GM18502 (cell line): ENCODE results near the gene EDAR.

Source experiments
- ATAC-seq: cut with Tn5 transposase; IDR thresholded peaks from one replicate; pipeline ENCODE4 v1.9.1; 2021; ENCODE audit warnings: mild to moderate bottlenecking; ENCODE audit not compliant: unreplicated experiment, poor library complexity

EDAR gene

DNA sequence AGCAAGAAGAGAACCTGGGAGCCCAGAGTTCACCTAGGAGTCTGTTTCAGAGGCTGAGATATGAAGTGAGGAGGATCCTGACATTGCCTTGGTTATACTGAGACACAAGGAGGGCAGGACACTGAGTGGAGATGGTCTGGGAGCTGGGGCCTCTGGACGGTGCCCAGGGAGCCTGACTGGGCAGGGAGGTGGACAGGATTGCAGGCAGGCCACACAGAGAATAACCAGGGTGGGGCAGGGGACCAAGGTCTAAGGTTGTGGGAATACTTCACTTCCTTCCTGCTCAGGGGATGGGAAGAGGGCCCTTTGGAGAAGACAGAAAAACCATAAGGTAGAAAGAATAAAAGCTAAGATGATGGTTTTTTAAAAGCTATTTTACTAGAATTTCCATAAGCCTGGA, 18.7 kb downstream of the EDAR start:
- no peak for ATAC-seq

DNA sequence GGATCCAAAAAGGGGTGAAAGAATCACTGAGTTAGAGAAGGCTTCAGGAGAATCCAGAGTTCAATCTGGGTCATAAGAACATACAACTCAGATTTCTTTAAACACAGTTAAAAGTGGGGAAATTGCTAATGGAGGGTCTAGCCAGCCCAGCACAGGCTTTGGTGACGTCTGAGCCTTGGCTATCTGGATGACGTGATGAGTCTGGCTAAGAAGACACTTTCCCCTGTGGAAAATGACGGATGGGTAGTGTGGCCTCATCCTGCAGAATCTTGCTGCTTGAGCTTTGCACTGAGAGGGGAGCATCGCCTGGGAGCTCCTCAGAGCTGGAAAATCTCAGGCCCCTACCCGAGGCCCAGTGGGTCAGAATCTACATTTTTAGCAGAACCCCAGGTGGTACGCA, 19.2 kb downstream of the EDAR start:
- ATAC-seq, result no peak

DNA sequence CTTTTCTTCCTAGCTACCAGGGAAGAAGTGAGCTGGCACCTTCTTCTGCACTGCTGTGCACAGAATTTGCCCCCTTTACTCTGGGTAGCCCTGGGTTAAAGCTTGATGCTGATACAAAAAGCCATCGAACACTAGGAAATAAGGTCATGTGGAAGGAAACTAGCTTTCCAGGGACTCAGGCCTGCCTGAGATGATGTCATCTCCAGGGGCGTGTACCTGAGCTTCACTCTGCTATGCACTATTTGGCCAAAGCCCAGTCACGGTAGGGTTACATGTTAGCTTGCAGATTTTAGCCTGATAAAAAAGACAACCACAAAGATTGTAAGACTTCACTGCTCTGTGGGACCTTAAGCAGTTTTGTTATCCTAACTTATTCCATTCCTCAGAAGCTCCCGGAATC, 20.4 kb downstream of the EDAR start:
- no peak for ATAC-seq

DNA sequence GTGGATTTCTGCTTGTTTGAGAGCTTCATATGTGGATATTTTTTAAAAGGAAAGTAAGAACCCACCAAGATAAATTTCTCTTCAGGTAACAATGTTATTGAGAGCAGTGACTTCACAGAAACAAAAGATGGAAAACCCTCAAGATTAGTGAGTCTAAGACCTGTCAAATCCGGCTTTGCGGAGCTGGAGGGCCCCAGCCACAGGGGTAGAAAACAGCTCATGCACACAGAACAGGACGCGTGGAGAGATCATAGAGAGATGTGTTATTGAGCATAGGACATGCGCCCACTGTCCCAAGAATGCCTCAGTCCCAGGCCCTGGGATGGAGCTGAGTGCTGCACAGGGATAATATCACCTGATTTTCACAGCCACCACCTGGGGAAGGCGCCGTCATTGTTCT, 21.3 kb downstream of the EDAR start:
- no peak for ATAC-seq

DNA sequence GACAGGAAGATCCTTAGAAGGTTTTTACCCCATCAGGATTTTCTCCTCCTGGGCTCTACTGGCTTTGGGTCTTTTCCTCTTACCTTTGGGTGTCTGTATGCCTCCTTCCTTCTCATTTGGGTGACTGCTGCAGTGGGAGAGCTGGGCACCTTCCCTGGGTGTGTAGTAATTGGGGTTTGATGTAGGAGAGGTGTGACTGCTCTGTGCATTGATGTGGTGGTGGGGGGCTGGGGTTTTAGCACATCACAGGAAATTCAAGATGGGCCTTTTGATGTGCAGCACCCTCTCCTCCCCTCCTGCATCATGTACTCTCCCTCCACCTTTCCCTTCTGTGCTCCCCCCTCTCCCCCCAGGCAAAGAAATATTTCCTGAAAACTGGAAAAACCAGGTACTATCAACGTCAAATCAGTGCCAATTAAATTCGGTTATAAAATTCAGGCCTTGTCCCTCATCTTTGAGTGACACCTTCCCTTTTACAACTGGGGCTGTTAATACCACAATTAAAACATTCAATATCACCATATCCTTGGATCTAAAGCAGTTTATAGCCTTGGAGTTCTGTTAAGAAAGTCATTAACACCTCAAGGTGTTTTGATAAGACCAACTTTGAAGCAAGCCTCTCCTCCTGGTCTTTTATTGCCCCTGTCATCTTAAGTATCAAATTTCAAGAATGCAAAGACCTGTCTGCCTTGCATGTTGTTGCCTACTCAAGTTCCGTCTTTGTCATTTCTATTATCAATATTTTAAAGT, 23.3 kb downstream of the EDAR start:
- ATAC-seq, result no peak

DNA sequence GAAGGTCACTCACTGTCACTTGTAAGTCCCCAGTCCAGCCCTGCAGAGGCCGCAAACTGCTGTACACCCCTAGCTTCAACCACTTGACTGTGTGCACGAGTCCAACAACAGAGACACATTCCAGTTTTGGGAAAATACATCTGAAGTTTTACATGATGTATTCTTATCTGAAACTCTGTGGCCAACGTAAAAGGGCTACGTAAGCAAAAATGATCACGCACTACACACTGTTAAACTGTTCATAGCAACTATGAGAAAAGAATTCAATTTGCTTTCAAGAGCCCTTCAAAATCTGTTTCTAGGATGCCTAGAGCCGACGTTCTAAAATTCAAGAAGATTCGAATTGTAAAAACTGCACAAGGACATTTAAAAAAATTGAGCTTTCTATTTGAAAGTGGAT, 26.0 kb downstream of the EDAR start:
- ATAC-seq, result no peak

DNA sequence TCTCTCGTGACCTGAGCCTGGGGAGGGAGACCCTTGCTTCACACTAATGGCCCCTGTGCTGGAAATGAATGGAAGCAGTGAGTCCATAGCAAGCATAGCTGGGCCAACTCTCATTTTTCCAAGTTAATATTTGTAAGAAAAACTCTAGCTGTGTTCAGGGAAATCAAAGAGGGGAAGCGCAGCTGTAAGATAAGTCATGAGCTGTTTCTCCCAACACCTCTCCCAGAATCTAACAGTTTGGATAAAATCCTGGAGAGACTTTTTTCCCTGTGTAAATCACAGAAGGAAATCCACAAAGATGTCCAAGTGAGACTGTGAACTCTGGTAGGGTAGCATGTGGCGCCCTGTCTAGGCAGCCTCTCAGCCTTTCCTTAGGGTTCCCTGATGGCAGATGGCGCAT, 27.2 kb downstream of the EDAR start:
- no peak for ATAC-seq

DNA sequence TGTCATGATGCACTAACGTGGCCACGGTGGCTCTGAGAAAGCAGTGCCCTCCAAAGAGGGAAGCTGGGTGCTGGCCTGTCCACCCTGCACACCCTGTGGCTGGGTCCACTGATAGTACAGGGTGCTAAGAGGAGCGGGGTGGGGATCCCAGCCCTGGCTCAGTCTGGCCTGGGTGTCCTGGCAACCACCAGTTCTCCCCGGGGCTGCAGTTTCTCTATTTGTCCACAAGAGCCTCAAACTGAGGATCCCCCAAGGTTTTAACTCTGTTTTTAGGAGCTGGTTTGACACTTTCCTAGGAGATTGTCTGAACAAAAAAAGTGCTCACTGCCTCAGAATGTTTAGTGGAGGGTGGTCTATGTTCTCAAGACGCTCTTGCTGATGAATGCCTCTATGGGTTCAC, 29.0 kb downstream of the EDAR start:
- no peak for ATAC-seq

DNA sequence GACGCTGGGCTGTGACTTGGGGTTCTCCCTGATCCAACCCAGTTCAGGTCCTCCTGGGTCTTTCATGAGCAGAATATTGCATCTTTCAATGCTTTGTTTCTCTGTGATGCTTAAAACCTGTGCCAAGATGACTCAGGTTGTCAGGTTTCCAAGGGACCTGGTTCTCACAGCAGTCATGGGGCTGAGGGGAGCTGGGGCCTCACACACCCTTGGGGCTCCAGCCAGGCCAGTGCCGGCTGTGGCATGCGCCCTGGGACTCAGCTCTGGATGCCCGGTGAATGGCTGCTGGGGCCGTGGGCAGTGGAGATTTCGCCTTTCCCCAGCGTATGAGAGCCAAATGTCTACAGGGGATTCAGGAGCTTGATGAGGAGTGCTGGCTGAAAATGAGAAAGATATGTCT, 29.6 kb downstream of the EDAR start:
- no peak for ATAC-seq

DNA sequence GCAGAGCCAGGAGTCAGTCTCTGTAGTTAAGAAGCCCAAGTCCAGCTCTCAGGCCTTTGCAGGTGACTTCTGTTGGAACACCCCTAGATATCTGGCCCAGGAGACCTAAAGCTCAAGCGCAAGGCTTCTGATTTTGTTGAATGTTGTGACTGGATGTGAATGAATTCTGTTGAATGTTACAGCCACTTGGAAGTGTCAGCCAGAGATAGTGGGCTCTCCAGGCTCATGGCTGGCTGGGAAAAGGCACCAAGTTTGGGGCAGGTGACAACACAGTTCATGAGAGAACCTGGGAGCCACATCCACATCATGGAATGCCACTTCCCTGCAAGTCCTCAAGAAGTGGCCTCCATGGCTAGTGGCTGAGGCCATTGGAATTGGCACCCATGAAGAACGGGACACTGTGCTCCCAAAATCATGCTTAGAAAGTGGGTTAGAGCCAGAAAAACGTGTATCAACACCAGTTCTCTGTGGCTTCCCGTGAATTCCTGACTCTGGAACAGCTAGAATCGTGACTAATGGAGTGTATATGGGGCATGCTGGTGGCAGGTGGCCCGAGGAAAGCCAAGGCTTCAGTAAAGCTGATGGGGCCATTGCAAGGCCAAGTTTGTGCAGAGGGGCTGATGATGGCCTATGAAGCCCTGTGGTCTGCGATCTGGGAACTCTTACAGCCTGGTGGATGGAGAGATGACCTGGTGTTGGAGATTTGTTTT, 30.2 kb downstream of the EDAR start:
- ATAC-seq, result no peak

DNA sequence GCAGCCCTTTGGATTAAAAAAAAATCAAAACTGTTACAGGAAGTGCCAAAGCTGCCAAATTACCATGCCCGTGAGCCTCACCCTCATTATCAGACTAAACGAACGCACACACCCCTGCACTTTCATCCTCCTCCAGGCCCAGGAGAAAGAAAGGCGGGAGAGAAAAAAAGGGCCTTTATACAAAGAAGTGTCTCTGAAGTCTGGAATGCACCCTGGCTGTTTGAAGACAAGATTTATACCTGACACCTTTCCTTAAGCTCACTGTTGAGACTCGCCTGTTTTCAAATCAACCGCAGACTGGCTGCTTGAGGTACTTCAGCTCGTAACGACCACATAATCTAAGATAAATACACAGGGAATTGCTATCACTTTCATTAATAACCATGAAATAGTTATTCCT, 31.0 kb downstream of the EDAR start:
- no peak for ATAC-seq

DNA sequence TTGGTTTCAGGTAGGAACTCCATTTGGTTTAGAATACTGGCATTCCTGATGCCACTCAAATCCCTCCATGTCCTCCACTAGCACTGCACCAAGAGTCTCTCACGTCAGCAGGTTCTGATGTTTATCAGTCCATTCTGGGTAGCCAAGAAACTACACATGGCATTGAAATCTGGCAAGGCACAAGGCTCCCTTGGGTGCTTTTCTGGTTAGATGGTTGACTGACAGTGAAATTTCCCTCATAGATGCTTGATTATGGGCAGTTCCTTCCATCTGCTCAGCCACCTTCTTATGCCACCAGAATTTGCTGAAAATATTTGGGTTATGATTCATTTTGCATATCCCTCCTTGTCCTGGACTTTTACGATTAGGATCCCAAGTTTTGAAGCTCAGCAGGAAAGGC, 32.6 kb downstream of the EDAR start:
- no peak for ATAC-seq

DNA sequence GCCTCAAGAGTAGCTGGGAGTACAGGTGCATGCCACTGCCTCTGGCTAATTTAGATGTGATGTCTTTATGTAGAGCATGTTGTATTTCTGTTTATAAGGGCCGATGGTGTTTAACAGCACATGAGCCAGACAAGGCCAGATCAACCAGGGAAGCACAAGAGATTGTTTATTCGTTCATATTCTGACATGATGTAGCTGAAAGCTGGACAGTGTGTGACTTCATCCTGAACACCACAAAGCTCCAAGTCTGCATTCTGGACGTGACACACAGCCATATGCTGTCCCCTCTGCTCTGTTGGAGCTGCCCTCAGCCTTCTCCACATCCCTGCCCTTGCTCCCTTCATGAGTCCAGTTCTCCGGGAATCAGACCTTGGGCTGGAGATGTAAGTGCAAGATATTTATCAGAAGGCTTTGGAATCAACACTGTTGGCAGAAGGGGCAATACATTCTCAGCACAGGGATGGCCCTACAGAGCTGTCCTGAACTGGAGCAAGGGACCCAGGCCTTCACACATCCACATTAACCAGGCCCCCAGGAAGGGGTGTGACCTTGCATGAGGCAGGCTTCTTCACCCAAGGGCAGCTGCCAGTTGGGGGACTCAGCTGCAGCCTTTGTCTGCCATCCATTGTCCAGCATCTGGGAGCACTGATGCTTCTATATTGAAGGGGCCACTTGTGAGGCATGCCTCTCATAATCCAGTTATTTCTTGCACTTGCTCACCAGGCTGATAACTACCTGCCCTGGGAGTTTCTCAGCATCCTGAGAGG, 38.5 kb downstream of the EDAR start:
- no peak for ATAC-seq

DNA sequence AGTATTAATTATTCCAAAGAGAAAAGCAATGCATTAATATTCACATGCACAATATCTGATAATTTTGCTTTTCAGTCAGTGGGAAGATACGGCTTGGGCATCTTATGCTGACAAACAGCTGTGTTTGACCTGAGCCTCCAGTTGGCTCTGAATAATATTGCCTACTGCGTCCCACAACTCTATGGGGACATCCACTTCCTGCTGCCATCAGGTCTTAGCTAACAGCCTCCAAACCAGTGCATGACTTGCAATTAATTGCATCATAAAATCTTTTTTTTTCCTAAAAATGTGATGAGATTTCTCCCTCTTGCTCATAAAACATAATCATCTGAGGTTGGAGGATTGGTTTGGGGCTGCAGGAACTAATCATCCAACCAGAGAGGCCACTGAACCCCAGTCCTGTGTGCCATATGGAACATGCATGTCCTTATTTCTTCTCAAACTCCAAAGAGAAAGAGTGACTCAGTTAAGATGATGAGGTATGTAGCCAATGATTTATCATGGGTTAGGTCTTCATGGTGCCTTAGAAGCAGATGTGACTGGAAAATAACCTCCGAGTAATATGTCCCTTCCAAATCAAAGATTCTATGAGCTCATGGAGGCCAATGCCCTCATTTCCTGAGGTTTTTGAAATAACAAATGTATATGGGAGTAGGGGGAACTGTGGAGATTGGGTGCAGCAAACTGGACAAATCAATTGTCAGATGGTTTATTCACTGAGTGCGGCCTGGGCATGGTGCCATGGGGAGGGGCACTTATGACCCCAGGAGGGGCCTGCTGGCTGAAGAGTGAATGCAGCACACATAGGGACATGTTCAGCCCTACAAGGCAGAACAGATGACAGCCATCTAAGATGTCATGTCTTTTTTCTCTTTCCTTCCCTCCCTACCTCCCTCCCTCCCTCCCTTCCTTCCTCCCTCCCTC, 39.4 kb downstream of the EDAR start:
- no peak for ATAC-seq

DNA sequence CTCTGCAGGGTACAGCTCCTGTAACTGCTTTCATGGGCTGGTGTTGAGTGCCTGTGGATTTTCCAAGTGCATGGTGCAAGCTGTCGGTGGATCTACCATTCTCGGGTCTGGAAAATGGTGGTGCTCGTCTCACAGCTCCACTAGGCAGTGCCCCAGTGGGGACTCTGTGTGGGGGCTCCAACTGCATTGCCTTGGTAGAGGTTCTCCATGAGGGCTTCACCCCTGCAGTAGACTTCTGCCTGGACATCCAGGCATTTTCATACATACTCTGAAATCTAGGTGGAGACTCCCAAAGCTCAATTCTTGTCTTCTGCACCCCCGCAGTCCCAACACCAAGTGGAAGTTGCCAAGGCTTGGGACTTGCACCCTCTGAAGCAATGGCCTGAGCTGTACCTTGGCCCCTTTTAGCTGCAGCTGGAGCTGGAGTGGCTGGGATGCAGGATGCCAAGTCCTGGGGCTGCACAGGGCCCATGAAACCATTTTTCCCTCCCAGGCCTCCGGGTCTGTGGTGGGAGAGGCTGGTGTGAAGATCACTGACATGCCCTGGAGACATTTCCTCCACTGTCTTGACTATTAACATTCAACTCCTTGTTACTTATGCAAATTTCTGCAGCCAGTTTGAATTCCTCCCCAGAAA, 41.6 kb downstream of the EDAR start:
- no peak for ATAC-seq

DNA sequence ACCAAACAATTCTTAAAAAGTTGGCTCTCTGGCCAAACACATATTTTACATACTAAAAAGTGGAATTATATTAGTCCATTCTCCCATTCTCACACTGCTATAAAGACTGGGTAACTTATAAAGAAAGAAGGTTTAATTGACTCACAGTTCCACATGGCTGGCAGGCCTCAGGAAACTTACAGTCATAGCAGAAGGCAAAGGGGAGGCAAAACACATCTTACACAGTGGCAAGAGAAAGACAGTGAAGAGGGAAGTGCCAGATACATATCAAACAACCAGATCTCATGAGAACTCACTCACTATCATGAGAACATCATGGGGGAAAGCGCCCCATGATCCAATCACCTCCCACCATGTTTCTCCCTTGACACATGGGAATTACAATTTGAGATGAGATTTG, 42.6 kb downstream of the EDAR start:
- no peak for ATAC-seq

DNA sequence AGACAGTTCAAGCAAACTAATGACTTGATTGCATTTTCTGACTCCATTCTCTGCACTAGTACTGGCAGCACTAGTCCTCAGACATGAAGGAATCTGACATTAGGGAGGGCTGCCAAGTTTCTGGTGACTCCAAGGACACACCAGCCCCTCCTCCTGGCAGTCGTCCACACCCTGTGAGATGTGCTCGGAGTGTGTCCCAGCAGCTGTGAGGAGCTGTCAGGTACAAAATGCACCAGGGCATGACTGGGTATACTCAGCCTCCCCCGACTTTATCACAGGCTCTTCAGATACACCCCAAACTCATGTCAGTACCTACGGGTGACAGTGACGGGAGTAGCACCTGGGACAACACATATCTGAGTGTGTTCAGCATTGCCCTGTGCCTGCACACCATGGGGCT, 43.1 kb downstream of the EDAR start:
- no peak for ATAC-seq

DNA sequence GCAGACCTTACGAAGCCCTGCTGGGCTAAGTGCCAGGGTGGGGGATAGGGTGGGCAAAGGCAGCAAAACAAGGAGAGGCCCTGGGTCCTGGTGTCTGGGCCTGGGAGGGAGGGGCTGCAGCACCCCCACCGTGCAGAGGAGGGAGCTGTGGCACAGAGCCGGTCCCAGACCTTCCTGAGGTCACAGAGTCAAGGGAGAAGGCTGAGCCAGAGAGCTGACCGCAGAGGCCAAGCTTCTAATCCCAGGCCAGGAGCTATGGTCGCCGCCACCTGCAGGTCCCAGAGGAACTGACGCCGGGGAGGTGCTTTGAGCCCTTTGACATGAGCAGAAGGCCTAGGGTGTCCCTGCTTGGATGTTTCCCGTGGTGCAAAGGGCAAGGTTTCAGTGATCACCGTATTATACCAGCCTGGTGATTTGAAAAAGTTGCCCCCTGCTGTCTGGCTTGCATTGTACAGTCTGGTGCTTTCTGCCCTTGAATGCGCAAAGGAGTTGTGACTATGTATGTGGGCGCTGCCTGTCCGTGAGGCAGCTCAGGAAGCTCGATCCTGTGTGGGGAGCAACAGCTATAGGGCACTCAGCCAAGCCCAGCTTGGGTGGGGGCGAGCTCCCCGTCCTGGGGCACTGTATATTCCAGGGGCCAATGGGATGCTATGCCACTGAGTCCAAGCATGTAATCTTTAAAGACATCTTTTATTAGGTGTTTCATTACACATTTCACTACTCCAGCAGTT, 44.3 kb downstream of the EDAR start:
- no peak for ATAC-seq

DNA sequence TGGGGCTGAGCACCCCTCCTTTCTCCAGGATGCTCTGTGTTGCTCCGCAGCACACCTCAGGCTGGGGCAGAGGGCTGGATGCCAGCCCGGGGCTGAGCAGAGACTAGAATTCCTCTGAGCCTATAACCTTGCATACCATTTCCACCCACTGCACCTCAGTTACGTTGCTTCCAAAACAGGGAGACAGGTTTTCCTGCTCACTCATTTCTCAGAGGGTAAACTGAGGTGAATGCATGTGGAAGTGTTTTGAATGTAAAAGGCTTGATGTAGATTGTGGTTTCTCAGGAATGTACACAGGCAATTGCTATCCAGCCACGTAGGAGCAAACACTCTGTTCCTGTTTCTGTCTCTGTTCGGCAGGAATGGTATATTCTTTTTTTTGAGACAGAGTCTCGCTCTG, 45.3 kb downstream of the EDAR start:
- ATAC-seq, result no peak
